HepG2 (cell line): ENCODE measurements around the gene B3GNT7. TPM values are rescaled to one million over a fixed set of nuclear protein-coding genes. Genes with fewer than 3 reads are reported as not detected.

Source experiments
- ATAC-seq: fragments of 200-7000 bp; cut with Tn5 transposase; 3 replicates; pipeline ENCODE4 v1.9.1; 2020; ENCODE audit warnings: mild to moderate bottlenecking, moderate library complexity
- BruUV-seq: library from RNA; stranded (reverse); fragments of 400-500 nt; replicated peaks from 2 replicates; lab custom pipeline; 2021; lab: Mats Ljungman, UMichigan
- CTCF ChIA-PET: fragments of 300-600 bp; formaldehyde crosslinking; extraction: SDS; loops from one replicate; lab custom pipeline; 2021; ENCODE audit warnings: low total read pairs, inconsistent platforms, low intra/inter-chr PET ratio; lab: Yijun Ruan, JAX
- POLR2A ChIA-PET: fragments of 350-600 bp; sonication (Branson Sonifier 250); formaldehyde crosslinking; loops from one replicate; lab custom pipeline; 2020; ENCODE audit warnings: antibody characterized with exemption, inconsistent platforms; lab: Yijun Ruan, JAX
- DNase-seq: peaks from one replicate; pipeline ENCODE4 v3.0.0-alpha.2; 2015; ENCODE audit warnings: low spot score
- FAIRE-seq: peaks from 3 replicates; lab custom pipeline; 2011; peaks lifted over from hg19 to GRCh38; lab: Jason Lieb, UNC
- H2AFZ ChIP-seq: one replicate; pipeline ENCODE4 v1.6.1; 2011; ENCODE audit warnings: low read length, inconsistent platforms
- H3K27ac ChIP-seq: fragments of 300-600 bp; 3 replicates; pipeline ENCODE4 v1.8.0; 2011; ENCODE audit warnings: mixed run types, mild to moderate bottlenecking, mixed read lengths, low read length, inconsistent platforms; ENCODE audit not compliant: insufficient read depth; ENCODE audit errors: extremely low read length
- H3K27me3 ChIP-seq, 2 experiments: fragments of 200-600 bp in 1 of 2; 2 replicates in 1 of 2; 3 replicates in 1 of 2; pipeline versions ENCODE4 v1.6.0 to v1.8.0; 2011; ENCODE audit warnings: low read length in 2 of 2, mild to moderate bottlenecking in 2 of 2, moderate library complexity in 2 of 2, inconsistent platforms in 1 of 2; ENCODE audit not compliant: insufficient read depth in 2 of 2, control insufficient read depth in 1 of 2
- H3K36me3 ChIP-seq, 2 experiments: fragments of 200-600 bp in 1 of 2; replicated peaks in 1 of 2; 2 replicates in 1 of 2; 3 replicates in 1 of 2; pipeline versions ENCODE4 v1.5.1 to v1.8.0; 2011; ENCODE audit warnings: low read length in 2 of 2, inconsistent platforms in 1 of 2; ENCODE audit not compliant: insufficient read depth in 2 of 2, control insufficient read depth in 1 of 2
- H3K4me1 ChIP-seq: 2 replicates; pipeline ENCODE4 v1.5.1; 2012; ENCODE audit warnings: low read length, inconsistent platforms; ENCODE audit not compliant: insufficient read depth
- H3K4me2 ChIP-seq: 2 replicates; pipeline ENCODE4 v1.6.0; 2011; ENCODE audit warnings: low read depth, low read length, inconsistent platforms
- H3K4me3 ChIP-seq, 3 experiments: fragments of 200-600 bp in 1 of 3; sonication (generic), shearing (Covaris generic) in 1 of 3; replicated peaks in 1 of 3; 2 replicates each; pipeline ENCODE4 v1.5.1; 2011 to 2016; ENCODE audit warnings: low read length in 3 of 3, inconsistent platforms in 2 of 3, low read depth in 2 of 3, mild to moderate bottlenecking in 2 of 3, control low read depth in 1 of 3, mixed read lengths in 1 of 3; ENCODE audit not compliant: insufficient read depth in 1 of 3
- H3K79me2 ChIP-seq: one replicate; pipeline ENCODE4 v1.6.1; 2011; ENCODE audit warnings: low read length, inconsistent platforms; ENCODE audit not compliant: insufficient read depth
- H3K9ac ChIP-seq: 2 replicates; pipeline ENCODE4 v1.6.0; 2011; ENCODE audit warnings: mild to moderate bottlenecking, low read depth, low read length, inconsistent platforms; ENCODE audit not compliant: insufficient read depth
- H3K9me3 ChIP-seq: 2 replicates; pipeline ENCODE4 v1.5.1; 2012; ENCODE audit warnings: mild to moderate bottlenecking, low read length
- H4K20me1 ChIP-seq: 2 replicates; pipeline ENCODE4 v1.6.0; 2011; ENCODE audit warnings: inconsistent platforms, mild to moderate bottlenecking, low read length, moderate library complexity; ENCODE audit not compliant: insufficient read depth
- NFYC ChIP-seq: IDR thresholded peaks from 2 replicates; pipeline ENCODE4 v1.6.1; 2016; ENCODE audit warnings: missing genetic modification reagents, missing compliant biosample characterization
- NONO ChIP-seq, 2 experiments: fragments of 450-650 bp in 1 of 2; sonication (generic) in 1 of 2; formaldehyde crosslinking in 1 of 2; IDR thresholded peaks in 1 of 2; conservative IDR thresholded peaks in 1 of 2; 2 replicates each; pipeline versions ENCODE4 v1.6.1 to v1.8.0; 2017 to 2022; ENCODE audit warnings: mild to moderate bottlenecking in 1 of 2, missing genetic modification reagents in 1 of 2, moderate library complexity in 1 of 2
- SETDB1 ChIP-seq: sonication (generic); formaldehyde crosslinking; IDR thresholded peaks from 2 replicates; pipeline ENCODE4 v1.5.1; 2020; ENCODE audit warnings: missing genetic modification reagents, mild to moderate bottlenecking, borderline replicate concordance
- ZNF281 ChIP-seq: sonication (generic); formaldehyde crosslinking; IDR thresholded peaks from 2 replicates; pipeline ENCODE4 v1.4.0; 2020; ENCODE audit warnings: missing genetic modification reagents, borderline replicate concordance
- ZNF589 ChIP-seq: sonication (generic); formaldehyde crosslinking; conservative IDR thresholded peaks from 2 replicates; pipeline ENCODE4 v1.8.0; 2022; ENCODE audit warnings: mild to moderate bottlenecking, moderate library complexity, missing genetic modification reagents
- WGBS: methylation state at CpG from one replicate; pipeline ENCODE4 v1.1.6; 2017; ENCODE audit warnings: low lambda C conversion rate; 5-methylcytosine and 5-hydroxymethylcytosine counted together
- in situ Hi-C: cut with HindIII; loops from 2 replicates; pipeline ENCODE4 v1.10.0; 2017; ENCODE audit warnings: low pct_unique_long_range_greater_than_20kb; ENCODE audit not compliant: extremely low pct_ligation_motif_present
- intact Hi-C: fragments of 100-400 bp; cut with micrococcal nuclease; formaldehyde crosslinking; loops from one replicate; pipeline ENCODE4 v1.10.0; 2022; ENCODE audit not compliant: unreplicated experiment
- polyA plus RNA-seq, 8 experiments: library from polyadenylated mRNA; depleted of rRNA in 3 of 8; stranded (reverse) in 7 of 8; unstranded in 1 of 8; fragments of >200 nt; fragmentation: Illumina TruSeq in 4 of 8; extraction: Trizol in 4 of 8; gene quantifications; 2 replicates each; pipeline versions ENCODE4 v1.2.1 to v1.2.3, GENCODE V29; 2011 to 2016; ENCODE audit warnings: low read depth in 4 of 8, missing spikeins in 1 of 8, mixed read lengths in 1 of 8; ENCODE audit not compliant: insufficient read depth in 1 of 8
- total RNA-seq, 5 experiments: library from RNA; depleted of rRNA; stranded (reverse); fragments of >200 nt; fragmentation: Illumina TruSeq; extraction: Trizol; gene quantifications; 2 replicates each; pipeline ENCODE4 v1.2.3, GENCODE V29; 2016; ENCODE audit warnings: low read depth in 1 of 5

B3GNT7 gene
- total and polyA plus RNA-seq, 2 of the 13 experiments (the other 11 are each of a cell fraction or from before 2014, with no cell fraction given) = 0.04 to 0.24 TPM

DNA sequence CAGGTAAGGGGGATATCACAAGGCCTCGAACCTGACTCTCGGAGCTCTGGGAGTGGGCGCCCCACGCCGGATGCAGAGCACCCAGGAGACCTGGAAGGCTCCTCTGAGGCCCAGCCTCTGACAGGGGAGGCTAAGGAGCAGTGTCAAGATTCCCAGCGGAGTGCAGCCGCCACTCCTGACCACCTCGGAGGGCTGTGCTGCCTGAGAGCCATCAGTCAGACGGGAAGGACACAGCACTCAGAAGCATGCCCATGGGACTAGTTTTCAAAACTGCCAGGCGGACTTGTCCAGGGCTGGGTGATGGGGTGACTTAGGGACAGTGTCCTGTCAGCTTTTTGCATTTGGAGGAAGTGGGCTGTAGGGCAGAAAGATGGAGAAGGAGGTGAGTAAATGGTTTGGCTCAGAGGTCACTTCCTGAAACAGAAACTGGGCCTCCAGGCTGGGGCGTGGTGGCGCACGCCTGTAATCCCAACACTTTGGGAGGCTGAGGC, 34.6 kb upstream of the B3GNT7 start:
- Histone ChIP-seq H3K27ac (no peak overlapping the region), H2AFZ (no peak overlapping the region), H3K36me3 (no peaks in the 10 kb centered on the region; a peak in 1 of 5 replicates), H3K27me3 (no peaks in the 10 kb centered on the region), H3K79me2 (no peaks in the 10 kb centered on the region), H3K9me3 (no peaks in the 10 kb centered on the region), H3K4me2 (no peak overlapping the region), H4K20me1 (no peaks in the 10 kb centered on the region), H3K4me1 (peaks cover 14% of the 10 kb centered on the region), H3K4me3 (no peak overlapping the region), H3K9ac (no peak overlapping the region)
- CTCF ChIA-PET = no interaction called here
- FAIRE-seq (no peak), DNase-seq (no peak), ATAC-seq (no peak)
- POLR2A ChIA-PET = no interaction called here
- intact Hi-C loops (no loop called here), in situ Hi-C loops (no loop called here)
- WGBS = 97% methylated on average over 12 of the region's 13 CpGs
- TF ChIP-seq NONO (IDR thresholded peaks at IDR 0.05) (no peak), NONO (CRISPR knock-in tag; conservative IDR thresholded peaks at IDR 0.05) (no peak), SETDB1 (CRISPR knock-in tag) (no peak), ZNF281 (CRISPR knock-in tag) (no peak), NFYC (CRISPR knock-in tag) (no peak), ZNF589 (CRISPR knock-in tag) (no peak)
- BruUV-seq = no TSS peak
